Measurements from ENCODE around the gene DEDD. TPM values are rescaled to one million over a fixed set of nuclear protein-coding genes. Genes with fewer than 3 reads are reported as not detected.

The DEDD gene
- total and polyA plus RNA-seq, 2 donors (not counting 1 experiment from before 2014, with no cell fraction given) = 35.9 to 40.8 TPM

GRCh38 chr1:161133220-161133740 lies 813 bp upstream of the DEDD start:
- Histone ChIP-seq H3K9ac (ENCODE audit: low read length) (peak overlapping the region; percentile 82), H3K36me3 (replicated peaks in 1 of 2; ENCODE audit: control extremely low read depth in 1 of 2, control insufficient read depth in 1 of 2, extremely low read depth in 1 of 2, insufficient read depth in 2 of 2, low read length in 1 of 2) (peaks cover 0 to 17% of the 10 kb centered on the region in 2 experiments), H3K27ac (ENCODE audit: low read length in 2 of 2) (peak overlapping the region; percentile 83 to 89), H3K79me2 (ENCODE audit: control insufficient read depth, insufficient read depth, low read length) (peaks cover 45% of the 10 kb centered on the region), H3K4me2 (replicated peaks; ENCODE audit: low read depth, low read length, poor library complexity, severe bottlenecking) (peak overlapping the region; percentile 98), H2AFZ (ENCODE audit: insufficient read depth, low read depth, low read length, poor library complexity, severe bottlenecking) (peak overlapping the region; percentile 89), H3K9me3 (ENCODE audit: control extremely low read depth in 1 of 3, control insufficient read depth in 2 of 3, insufficient read depth in 1 of 3, low read length in 2 of 3) (no peaks in the 10 kb centered on the region), H3K4me1 (ENCODE audit: control insufficient read depth in 2 of 2, insufficient read depth in 2 of 2, low read length in 2 of 2) (peaks cover 18 to 27% of the 10 kb centered on the region in 2 donors), H3K4me3 (ENCODE audit: control extremely low read depth in 1 of 5, extremely low read depth in 1 of 5, insufficient read depth in 1 of 5, low read depth in 2 of 5, low read length in 4 of 5) (peak overlapping the region; percentile 85 to 100 (median 92)), H4K20me1 (ENCODE audit: control insufficient read depth, insufficient read depth, low read length, poor library complexity, severe bottlenecking) (no peaks in the 10 kb centered on the region), H3K27me3 (replicated peaks in 1 of 4; ENCODE audit: control extremely low read depth in 1 of 4, control insufficient read depth in 3 of 4, insufficient read depth in 4 of 4, low read length in 3 of 4) (no peaks in the 10 kb centered on the region)
- peak; percentile 1 for ATAC-seq (ENCODE audit: low read depth)
- H3K4me1 Mint-ChIP-seq = peaks cover 37% of the 10 kb centered on the region
- POLR2A ChIA-PET = interaction anchor here (0.8 to 2.3 kb wide), 7 partner anchors 16 to 115 kb away, joined by 3 to 12 read pairs (median 5); partner anchors contain the start of genes ARHGAP30, NIT1, PFDN2 and PPOX
- WGBS (ENCODE audit: insufficient coverage) = 12% methylated on average over 11 of the region's 11 CpGs
- CTCF ChIA-PET = interaction anchor here (0.6 to 10.0 kb wide), 9 partner anchors 15 to 940 kb away, joined by 3 to 82 read pairs (median 4); partner anchors contain the start of genes ARHGAP30, NIT1, PFDN2 and PPOX
- no peaks in the 10 kb centered on the region for H3K27me3 Mint-ChIP-seq
- TF ChIP-seq EZH2 (IDR thresholded peaks at IDR 0.05; ENCODE audit: borderline replicate concordance, insufficient read depth, low read depth, low read length, poor library complexity, severe bottlenecking) (no peak), CTCF (IDR thresholded peaks at IDR 0.05) (no peak)
- H3K4me3 Mint-ChIP-seq = no peak overlapping the region
- no peak for DNase-seq
- intact Hi-C loops (cut with micrococcal nuclease) = loop anchor here (2.0 to 10.0 kb wide), 4 partner anchors 66 to 418 kb away; partner anchors contain the start of genes ARHGAP30, CD48 and NDUFS2
- no peaks in the 10 kb centered on the region for H3K9me3 Mint-ChIP-seq (ENCODE audit: insufficient read depth)
- H3K27ac Mint-ChIP-seq = no peak overlapping the region
